GM12878 (cell line): ENCODE data around the gene FADS3.

Experiments
- ATF7 ChIP-seq: fragments of 450-650 bp; IDR thresholded peaks from 2 replicates; pipeline ENCODE4 v1.6.1; 2016; ENCODE audit warnings: low read depth, mild to moderate bottlenecking
- BACH1 ChIP-seq: fragments of 450-650 bp; IDR thresholded peaks from 2 replicates; pipeline ENCODE4 v1.6.1; 2017; ENCODE audit warnings: mild to moderate bottlenecking, borderline replicate concordance
- CTCF ChIP-seq, 3 experiments: IDR thresholded peaks in 2 of 3; conservative IDR thresholded peaks in 1 of 3; 2 replicates each; pipeline ENCODE4 v1.5.1; 2011; ENCODE audit warnings: low read depth in 3 of 3, low read length in 3 of 3, mild to moderate bottlenecking in 3 of 3, control low read depth in 2 of 3, moderate library complexity in 2 of 3, inconsistent platforms in 1 of 3, mixed read lengths in 1 of 3; ENCODE audit not compliant: control insufficient read depth in 2 of 3, insufficient read depth in 1 of 3; ENCODE audit errors: extremely low read depth in 1 of 3
- HCFC1 ChIP-seq: fragments of 150-350 bp; IDR thresholded peaks from 2 replicates; pipeline ENCODE4 v1.6.1; 2014; ENCODE audit warnings: low read length
- PKNOX1 ChIP-seq: fragments of 450-650 bp; IDR thresholded peaks from 2 replicates; pipeline ENCODE4 v1.6.1; 2016; ENCODE audit warnings: mild to moderate bottlenecking
- RAD21 ChIP-seq: IDR thresholded peaks from 2 replicates; pipeline ENCODE4 v1.6.1; 2011; ENCODE audit warnings: mild to moderate bottlenecking, low read depth, low read length, moderate library complexity; ENCODE audit not compliant: insufficient read depth
- YY1 ChIP-seq: IDR thresholded peaks from 2 replicates; pipeline ENCODE4 v1.6.1; 2011; ENCODE audit warnings: low read depth, mild to moderate bottlenecking, low read length
- ZNF622 ChIP-seq: fragments of 450-650 bp; IDR thresholded peaks from 2 replicates; pipeline ENCODE4 v1.6.1; 2017; ENCODE audit warnings: mild to moderate bottlenecking, inconsistent platforms

DNA sequence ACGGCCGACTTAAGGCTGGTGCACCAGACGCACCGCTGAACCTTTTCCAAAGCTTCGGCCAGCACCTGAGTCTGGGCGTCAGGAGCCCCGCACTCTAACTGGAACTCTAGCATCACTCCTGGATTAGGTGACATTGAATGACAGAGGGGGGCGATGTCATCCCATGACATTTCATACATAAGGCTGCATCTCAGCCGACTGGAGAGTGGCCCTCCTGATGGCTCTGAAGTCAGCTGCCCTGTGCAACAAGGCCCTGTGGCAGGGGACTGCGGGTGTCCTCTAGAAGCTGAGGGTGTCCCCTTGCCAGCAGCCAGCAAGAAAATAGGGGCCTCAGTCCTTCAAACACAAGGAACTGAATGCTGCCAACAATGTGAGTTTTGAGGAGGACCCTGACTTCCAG, 10.1 kb upstream of the FADS3 start:
- TF ChIP-seq RAD21 (no peak), YY1 (no peak), ATF7 (no peak), HCFC1 (no peak), BACH1 (no peak), PKNOX1 (no peak), ZNF622 (no peak), CTCF (IDR thresholded peaks at IDR 0.05 in 2 of 3, conservative IDR thresholded peaks at IDR 0.05 in 1 of 3; ENCODE audit: control insufficient read depth in 2 of 3, extremely low read depth in 1 of 3, insufficient read depth in 1 of 3, low read depth in 3 of 3, low read length in 3 of 3) (no peak)
